GM03348 (cell line): ENCODE data around the gene ANKRD11.
A peak's percentile ranks its signal among the peaks of the same experiment; 100 is the strongest.
"Not testable (repeated sequence)": the region's sequence is repeated elsewhere in the genome, so short reads cannot be mapped to it uniquely, and the experiment has no call there.

Experiments
- DNase-seq: peaks from one replicate; pipeline ENCODE4 v3.0.0; 2012; ENCODE audit warnings: low spot score

Gene ANKRD11

DNA sequence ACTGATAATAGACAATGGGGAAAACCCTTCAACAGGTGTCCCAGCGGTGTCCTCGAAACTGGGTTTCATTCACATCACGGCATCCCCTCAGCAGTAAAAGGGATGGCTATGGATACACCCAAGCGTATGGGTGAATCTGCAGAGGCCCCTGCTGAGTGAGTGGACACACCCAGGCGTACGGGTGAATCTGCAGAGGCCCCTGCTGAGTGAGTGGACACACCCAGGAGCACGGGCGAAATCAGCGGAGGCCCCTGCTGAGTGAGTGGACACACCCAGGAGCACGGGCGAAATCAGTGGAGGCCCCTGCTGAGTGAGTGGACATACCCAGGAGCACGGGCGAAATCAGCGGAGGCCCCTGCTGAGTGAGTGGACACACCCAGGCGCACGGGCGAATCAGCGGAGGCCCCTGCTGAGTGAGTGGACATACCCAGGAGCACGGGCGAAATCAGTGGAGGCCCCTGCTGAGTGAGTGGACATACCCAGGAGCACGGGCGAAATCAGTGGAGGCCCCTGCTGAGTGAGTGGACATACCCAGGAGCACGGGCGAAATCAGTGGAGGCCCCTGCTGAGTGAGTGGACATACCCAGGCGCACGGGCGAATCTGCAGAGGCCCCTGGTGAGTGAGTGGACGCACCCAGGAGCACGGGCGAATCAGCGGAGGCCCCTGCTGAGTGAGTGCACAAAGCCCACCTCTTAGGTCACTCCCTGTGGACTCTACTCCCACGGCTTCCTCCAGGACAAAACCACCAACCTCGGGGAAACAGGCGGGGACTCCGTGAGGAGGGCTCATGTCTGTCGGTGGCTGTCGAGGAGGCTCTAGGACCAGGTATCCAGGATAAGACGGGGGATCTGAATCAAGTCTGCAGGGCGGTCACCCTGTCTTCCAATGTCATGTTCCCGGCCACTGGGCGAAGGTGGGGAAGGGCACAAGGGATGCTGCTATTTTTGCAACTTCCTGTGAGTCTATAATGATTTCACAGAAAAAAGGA lies 161.7 kb downstream of the ANKRD11 start:
- not testable (repeated sequence) for DNase-seq

DNA sequence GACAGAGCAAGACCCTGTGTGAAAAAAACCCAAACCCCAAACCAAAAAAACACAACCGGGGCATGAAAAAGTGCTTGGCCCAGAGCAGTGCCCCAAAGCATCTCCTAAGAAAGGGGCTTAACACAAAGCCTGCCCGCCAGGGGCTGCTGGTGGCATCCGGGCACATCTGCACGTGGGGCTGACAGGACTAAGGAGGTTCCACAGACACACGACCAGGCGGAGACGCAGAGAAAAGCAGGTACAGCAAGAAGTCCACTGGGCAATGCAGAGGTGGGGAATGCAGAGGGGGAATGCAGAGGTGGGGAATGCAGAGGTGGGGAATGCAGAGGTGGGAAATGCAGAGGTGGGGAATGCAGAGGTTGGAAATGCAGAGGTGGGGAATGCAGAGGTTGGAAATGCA lies 163.6 kb downstream of the ANKRD11 start:
- no peak for DNase-seq

DNA sequence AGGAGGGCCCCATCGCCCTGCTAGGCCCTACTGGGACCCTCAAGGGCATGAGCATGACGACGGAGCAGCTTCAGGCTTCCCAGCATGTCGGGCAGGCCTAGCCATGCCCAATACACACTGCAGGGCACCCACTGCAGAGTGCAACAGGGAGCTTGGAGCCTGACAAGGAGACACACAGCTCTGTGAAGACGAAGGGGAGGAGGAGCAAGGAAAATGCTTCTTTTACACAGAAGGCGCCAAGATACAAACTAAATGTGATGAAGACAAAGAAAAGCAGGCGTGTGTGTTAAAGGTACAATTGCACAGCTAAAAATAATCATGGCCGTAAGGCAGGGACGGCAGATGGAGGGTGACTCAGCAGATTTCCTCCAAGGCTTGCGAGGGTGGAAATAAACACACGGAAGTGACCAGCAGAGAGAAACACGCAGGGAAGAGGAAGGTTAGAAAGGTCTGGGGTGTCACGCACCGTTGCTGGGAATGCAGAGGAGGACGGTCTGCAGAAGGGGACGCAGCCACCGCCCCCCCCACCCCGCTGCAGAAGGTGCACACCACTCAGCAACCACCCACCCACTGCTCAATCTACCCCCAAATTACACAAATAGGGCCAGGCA lies 164.4 kb downstream of the ANKRD11 start:
- DNase-seq = peak; percentile 89

DNA sequence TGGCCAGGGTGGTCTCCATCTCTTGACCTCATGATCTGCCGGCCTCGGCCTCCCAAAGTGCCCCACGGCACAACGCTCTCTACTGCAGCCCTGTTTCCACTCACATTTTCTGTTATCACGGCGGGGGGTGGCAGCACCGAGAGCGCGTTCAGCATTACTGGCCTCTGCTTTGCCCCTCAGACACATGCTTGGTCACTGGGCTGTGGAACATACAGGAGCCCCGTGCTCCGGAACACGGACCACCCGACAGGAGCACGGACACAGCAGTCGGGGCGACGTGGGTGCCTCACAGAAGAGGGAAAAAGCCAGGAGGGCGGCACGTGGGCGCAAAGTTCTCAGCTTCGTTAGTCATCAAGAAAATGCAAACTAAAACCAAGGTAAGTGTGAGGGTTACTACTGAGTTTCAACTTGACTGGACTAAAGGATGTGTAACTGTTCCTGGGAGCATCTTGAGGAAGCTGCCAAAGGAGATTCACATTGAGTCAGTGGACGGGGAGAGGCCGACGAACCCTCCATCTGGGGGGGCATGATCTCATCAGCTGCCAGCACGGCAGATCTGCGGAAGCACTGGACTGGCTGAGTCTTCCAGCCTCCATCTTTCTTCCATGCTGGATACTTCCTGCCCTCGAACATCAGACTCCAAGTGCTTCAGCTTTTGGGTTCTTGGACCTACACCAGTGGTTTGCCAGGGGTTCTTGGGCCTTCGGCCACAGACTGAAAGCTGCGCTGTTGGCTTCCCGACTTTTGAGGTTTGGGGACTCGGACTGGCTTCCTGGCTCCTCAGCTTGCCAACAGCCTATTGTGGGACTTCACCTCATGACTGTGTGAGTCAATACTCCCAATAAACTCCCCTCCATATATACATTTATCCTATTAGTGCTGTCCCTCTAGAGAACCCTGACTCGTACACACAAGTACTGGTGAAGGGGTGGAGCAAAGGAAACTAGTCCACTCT lies 166.0 kb downstream of the ANKRD11 start:
- peak; percentile 77 for DNase-seq

DNA sequence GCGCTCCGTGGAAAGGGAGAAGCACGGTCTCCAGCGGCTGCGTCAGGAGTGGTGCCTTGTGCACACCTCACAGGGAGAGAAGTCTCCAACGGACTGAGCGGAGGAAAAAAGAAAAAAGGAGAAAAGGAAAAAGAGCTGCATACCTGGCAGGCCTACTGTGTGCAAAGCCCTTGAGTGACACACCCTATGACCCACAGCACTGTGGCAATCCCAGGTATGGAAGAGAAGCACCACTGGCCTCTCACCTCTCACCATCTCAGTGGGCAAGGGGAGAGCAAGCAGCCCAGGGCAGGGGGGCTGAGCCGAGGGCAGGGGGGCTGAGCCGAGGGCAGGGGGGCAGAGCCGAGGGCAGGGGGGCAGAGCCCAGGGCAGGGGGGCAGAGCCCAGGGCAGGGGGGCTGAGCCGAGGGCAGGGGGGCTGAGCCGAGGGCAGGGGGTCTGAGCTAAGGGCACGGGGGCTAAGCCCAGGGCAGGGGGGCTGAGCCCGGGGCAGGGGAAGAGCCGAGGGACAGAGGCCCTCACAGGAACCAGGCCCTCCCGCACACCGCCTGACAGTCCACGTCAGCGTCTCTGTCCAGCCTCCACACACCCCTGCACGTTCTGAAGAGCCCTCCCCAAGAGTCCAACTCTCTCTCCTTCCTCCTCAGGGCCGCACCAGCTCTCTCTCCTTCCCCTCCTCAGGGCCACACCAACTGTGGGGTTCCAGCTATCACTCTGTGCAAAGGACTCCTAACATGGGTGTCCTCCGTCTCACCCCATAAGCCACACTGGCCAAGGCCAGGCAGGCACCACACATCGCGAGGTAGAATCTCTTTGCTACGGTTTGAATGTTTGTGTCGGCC lies 167.0 kb downstream of the ANKRD11 start:
- no peak for DNase-seq

DNA sequence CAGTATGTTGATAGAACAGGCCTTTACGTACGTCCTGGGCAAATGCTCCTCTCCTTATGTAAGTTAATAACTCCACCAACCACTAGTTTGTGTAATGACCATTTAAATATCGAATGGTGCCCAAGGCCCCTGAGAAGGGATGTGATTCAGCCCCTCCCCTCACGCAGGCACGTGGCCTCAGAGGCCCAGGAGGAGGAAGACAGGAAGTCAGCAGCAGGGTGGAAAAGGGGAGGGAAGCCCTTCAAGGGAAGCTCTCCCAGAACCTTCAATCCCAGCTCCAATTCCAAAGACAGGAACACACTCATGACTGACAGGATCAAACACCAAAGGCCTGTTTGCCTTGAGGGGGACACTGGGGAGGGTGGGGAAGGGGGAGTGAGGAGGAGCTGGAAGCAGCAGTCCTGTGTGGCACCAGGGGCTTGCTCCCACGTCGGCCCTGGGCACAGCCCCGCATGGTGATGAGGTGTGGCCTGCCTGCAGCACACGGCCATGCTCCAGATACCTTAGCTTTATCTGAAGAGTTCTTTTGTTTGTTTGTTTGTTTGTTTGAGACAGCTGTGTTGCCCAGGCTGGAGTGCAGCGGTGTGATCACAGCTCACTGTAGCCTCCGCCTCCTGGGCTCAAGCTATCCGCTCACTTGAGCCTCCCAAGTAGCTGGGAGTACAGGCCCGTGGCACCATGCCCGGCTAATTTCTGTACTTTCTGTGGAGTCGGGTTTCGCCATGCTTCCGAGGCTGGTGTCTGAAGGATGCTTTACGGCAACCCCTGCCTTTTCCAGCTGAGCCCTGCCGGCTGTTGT lies 167.8 kb downstream of the ANKRD11 start:
- DNase-seq = peak; percentile 69

DNA sequence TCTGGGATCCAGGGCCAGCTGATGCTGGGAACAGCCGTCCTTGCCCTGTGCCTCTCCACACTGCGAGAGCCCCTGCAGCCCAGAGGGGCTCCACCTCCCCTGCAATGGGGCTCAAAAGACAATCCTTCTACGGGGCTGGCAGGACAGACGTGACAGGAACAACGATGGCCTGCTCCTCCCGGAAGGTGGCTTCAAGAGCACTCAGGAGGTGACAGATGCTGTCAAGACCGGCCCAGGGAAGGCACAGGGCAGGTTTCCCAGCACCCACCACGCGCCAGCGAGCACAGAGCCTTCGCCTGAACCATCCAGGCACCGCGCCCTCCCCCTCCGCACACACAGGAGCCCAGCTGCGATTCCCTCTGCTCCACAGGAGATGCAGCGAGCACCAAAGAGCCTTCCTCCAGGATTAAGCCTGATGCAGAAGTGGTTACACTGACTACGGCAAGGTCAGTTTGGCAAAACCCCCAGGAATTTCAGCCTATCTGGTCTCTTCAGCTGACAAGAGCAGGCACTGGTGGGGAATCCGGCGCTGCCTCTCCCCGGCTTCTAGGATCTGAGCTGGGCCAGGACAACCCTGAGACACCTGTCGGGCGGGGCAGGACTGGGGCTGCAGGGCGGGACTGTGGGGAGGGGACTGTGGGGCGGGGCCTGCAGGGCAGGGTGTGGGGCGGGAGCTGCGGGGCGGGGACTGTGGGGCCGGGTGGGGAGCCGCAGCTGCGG lies 169.4 kb downstream of the ANKRD11 start:
- no peak for DNase-seq

DNA sequence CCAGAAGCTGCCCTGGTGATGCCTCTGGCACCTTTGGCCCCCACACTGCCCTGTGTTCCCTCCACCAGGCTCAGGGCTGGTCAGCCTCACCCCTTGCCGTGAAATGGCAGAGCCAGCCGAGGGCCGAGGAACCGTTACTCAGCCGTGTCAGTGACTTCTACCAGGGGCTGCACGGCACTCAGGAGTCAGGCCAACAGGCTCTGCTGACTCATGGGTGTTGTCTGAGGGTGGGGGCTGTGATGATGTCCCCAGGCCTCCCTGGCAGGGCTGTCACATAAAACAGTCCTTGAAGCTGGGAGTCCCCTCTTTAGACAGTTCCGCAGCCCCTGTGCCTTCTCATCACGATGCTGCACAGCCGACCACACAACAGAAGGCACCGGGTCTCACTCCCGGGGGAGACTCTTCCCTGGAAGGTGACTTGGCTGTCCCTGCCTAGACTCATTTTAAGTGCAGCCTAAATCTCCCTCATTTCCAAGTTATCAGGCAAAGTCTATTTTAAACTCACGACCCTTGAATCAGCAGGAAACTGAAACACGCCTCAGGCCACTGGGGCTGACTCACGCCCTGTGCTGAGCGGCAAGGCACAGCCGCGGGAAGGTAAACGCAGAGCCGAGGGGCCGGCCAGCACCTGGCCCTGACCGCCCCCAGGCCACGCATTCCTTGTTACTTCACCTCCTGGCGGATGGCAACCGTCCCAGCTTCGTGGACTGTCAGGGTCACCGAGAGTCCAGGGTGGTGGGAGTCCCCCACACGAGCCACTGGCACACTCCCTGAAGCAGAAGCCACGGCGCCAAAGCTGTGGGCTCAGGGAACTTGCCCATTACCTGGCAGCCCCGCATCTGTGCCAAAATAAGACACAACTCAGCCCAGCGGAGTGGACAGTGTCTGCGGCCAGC lies 170.2 kb downstream of the ANKRD11 start:
- DNase-seq = peak; percentile 85

DNA sequence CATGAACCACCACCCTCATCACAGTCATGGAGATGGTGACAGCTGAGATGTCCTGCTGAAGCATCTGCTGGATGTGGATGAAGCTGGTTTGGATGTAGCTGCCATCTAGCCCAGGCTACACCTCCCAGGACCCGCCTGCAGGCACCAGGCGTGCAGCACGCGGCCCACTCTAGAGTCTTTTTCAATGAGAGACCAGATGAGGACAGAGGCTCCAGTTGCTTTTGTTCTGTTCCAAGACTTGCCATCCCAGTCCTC lies 170.8 kb downstream of the ANKRD11 start:
- no peak for DNase-seq

DNA sequence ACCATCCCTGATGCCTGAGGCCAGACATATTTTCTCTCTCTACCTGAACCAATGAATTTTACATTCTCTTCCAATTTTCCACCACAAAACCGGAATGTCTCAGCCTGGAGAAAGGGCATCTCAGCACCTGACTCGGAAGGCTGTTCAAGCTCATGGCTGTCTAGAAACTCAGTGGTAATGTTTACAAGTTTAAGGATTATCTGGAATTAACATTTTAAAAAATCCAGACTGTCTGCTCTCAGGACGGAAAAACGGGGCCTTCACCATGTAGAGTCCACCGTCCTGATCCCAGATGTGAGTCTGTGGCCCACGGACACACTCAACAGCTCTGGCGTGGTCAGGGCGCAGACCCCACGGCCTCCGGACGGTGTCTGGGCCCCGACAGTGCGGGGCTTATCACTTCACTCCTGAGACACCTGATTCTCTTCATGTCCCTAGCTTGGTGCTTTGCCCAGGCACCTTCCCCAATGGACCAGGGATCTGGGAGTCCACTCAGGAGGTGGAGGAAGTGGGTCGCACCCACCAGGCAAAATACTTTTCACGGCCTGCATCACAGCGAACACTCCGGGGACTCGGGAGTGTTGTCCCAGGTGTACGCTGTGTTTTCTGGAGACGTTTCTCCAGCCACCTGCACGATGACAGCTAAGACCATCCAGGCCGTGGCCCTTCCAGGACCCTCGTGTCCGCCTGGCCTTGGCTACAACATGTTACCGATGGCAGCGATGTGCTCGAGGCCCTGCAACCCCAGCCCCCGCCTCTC lies 171.3 kb downstream of the ANKRD11 start:
- no peak for DNase-seq

DNA sequence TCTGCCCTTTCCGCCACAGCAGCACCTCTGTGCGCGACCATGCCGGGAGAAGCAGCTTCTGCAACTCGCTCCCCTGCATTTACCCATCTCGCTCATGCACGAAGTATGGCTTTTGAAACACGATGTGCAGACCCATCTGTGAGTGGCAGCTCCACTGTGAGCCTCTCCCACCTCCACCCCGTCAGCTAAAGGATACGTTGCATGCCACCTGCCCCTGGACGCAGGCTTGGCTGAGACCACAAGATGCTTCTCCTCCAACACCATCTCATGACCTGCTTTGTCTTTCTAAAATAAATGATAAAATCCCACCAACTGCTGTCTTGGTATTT lies 172.0 kb downstream of the ANKRD11 start:
- DNase-seq = no peak

DNA sequence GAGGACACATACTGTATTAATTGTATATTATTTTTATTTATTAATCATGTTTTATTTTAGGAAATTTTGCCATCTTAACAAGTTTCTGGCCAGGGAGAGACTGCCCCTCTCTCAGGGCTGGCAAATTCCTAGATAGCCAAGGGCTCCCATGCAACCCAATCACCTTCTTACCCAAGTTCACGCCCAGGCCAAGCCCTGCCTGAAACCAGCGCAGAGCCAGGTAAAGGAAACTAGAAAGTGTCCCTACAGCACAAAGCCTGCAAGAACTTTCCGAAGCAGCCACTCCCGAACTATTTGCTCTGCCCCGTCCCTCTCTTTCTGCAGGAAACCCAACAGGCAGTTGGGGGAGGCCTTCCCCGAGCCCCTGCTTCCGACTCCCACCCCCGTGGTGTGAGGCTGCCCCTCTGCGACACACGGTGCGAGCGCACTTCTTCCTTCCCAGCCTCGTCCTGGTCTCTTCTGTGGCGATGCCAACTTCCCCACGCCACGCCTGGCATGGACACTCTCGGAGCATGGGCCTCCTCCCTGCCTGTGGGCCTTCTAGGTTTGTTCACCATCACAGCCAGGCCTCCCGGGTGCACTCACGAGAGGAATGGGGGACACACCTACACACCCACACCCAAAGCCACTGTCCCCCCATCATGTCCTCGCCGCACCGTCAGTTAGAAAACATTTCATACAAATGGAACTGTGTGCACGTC lies 172.5 kb downstream of the ANKRD11 start:
- DNase-seq = no peak

DNA sequence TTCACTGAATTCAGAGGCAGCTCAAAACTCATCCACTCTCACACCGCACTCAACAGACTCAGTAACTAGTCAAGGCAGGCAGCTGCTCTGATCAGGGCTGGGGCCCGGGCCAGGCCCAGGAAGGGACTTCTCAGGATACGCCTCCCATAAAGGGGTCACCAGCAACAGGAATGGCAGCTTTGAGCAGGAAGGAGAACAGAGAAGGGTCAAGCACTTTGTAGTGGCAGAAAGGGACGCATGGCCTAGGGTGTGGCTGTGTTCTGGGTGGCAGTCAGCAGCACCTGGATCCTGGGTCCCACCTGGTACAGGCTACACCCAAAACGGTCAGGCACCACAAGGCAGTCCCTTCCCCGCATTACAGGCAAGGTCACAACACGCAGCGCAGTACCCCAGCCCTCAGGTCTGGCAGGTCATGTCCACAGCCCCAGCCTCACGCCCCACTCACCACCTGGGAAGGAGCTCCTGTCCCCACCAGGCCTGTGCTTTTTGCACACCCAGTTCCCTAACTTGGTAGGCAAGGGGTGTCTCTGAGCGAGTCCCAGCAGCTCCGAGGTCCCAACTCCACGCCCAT lies 173.2 kb downstream of the ANKRD11 start:
- DNase-seq = no peak

DNA sequence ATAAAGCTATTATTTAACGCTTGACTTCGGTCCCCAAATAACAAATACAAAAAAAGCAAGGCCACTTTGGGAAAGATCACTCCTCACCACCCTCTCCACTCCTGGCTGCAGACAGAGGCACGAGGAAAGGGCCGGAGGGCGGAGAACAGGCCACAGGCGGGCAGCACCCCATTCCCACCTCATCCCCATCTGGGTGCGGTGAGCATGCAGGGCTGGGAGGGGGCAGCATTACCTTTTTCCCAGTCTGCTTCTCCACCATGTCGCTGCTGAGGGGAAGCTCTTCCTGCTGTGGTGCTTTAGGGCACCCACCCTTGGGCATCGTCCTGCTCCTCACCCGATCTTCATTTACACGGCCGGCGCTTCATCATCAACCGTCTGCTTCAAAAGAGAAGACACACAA lies 173.7 kb downstream of the ANKRD11 start:
- no peak for DNase-seq

DNA sequence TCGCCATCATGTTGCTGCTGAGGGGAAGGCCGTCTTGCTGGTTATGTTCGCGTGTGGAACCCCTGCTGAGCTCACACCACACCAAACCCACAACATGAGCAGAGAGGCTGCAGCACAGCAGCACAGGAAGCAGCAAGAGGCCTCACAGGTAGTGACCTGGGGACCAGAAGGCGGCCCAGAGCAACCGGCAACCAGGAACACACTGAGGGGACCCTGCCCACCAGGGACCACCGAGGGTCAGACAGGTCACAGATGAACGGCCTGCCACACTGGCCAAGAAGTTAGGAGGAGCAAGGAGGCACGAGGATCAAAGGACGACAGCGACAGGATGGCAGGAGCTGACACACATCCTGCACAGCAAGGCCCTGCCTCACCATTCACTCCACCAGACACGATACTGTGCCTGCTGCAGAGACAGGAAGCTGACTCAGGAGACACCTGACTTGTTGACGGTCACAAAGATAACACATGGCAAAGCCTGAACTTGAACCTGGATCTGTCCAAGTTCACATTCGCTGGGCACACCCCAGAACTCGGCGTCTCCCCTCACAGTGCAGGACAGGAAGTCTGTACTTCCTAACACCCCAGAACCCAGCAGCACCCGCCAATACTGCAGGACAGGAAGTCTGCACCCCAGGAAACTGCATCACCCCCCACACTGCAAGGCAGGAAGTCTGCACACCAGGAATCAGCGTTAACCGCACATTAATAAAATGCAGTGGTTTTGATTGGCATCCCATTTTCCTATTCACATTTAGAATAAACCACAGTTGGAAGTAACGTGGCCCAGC lies 174.4 kb downstream of the ANKRD11 start:
- DNase-seq = peak; percentile 75

DNA sequence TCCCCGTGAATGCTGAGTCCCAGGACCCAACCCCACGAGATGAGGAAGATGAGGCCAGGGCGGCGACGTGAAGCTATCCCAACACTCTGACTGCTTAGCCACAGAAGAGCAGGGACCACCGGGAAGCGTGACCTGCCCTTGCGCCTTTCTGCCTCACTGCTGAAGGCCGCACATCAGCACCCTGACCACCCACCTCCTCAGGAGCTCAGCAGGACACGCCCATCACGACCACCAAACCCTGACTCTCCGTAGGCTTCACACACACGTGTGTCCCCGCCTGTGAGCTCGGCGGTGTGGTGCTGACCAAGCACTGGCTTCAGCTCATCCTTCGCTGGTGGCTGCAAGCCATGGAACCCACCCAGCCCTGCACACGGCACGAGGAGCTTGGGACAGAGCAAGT lies 175.1 kb downstream of the ANKRD11 start:
- no peak for DNase-seq

DNA sequence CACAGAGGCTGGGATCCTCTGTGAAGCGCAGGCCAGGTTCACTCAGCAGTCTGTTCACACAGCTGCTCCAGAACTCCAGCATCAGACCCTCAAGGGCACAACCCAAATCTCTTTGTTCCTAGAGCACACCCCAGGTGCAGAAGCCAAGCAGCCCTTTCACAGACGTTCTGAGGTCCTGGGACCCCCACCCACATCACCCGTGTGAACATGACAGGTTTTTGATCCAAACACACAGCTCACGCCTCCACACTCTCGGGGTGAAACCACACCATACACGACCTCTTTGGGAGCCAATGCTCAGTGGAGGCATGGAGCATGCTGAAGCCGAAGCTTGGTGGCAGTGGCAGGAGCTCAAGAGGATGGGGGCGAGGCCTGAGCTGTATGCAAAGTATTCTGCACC lies 175.5 kb downstream of the ANKRD11 start:
- no peak for DNase-seq
